Prostate gland (tissue), 2 donors: Measurements from ENCODE around the gene TTLL6. TPM values are rescaled to one million over a fixed set of nuclear protein-coding genes. Genes with fewer than 3 reads are reported as not detected.

Experiments
- DNase-seq: peaks from one replicate; pipeline ENCODE4 v3.0.0-alpha.2; 2019; ENCODE audit warnings: low spot score
- H3K27ac ChIP-seq, 2 donors: fragments of 200-600 bp; sonication (generic); 2 replicates each; pipeline ENCODE4 v1.5.1; 2017 to 2019
- H3K27me3 ChIP-seq: fragments of 200-600 bp; sonication (generic); replicated peaks from 2 replicates; pipeline ENCODE4 v1.5.1; 2019; ENCODE audit not compliant: insufficient read depth
- H3K36me3 ChIP-seq, 2 donors: fragments of 200-600 bp; sonication (generic); 1 replicate in 1 of 2; 2 replicates in 1 of 2; pipeline versions ENCODE4 v1.5.1 to v1.8.1; 2017 to 2019
- H3K4me1 ChIP-seq: fragments of 200-600 bp; sonication (generic); replicated peaks from 2 replicates; pipeline ENCODE4 v1.5.1; 2019
- H3K4me3 ChIP-seq, 2 donors: fragments of 200-600 bp; sonication (generic); 2 replicates each; pipeline ENCODE4 v1.5.1; 2017 to 2019
- H3K9me3 ChIP-seq: fragments of 200-600 bp; sonication (generic); 2 replicates; pipeline ENCODE4 v1.5.1; 2017
- POLR2A ChIP-seq: fragments of 450-650 bp; IDR thresholded peaks from one replicate; pipeline ENCODE4 v1.6.1; 2016; ENCODE audit warnings: antibody characterized with exemption, mild to moderate bottlenecking
- POLR2AphosphoS5 ChIP-seq: sonication (generic); formaldehyde crosslinking; IDR thresholded peaks from one replicate; pipeline ENCODE4 v1.6.1; 2017; ENCODE audit warnings: antibody characterized with exemption
- whole genome bisulfite sequencing: methylation state at CpG from one replicate; pipeline ENCODE4 v1.1.5; 2018; 5-methylcytosine and 5-hydroxymethylcytosine counted together
- intact Hi-C: fragments of 100-400 bp; cut with DNase I; formaldehyde crosslinking; loops from one replicate; pipeline ENCODE4 v1.14.2; 2022
- total RNA-seq, 2 donors: library from RNA; depleted of rRNA; stranded (reverse); fragments of >200 nt; gene quantifications; one replicate each; pipeline ENCODE4 v1.1.0, GENCODE V29; 2016
- TF ChIP-seq, protein P1 (sequence below), 4 experiments: fragments of 200-600 bp in 2 of 4; fragments of 450-650 bp in 2 of 4; sonication (generic) in 2 of 4; IDR thresholded peaks; 1 replicate in 3 of 4; 2 replicates in 1 of 4; pipeline ENCODE4 v1.5.1; 2016 to 2019; ENCODE audit warnings: antibody characterized with exemption in 4 of 4, mild to moderate bottlenecking in 2 of 4, moderate library complexity in 2 of 4

The TTLL6 gene
- total RNA-seq, 2 donors from 2014 or later: 0.23 to 4.0 TPM

GRCh38 chr17:48757524-48757961, 59.5 kb downstream of the TTLL6 start:
- TF ChIP-seq, protein P1, sequence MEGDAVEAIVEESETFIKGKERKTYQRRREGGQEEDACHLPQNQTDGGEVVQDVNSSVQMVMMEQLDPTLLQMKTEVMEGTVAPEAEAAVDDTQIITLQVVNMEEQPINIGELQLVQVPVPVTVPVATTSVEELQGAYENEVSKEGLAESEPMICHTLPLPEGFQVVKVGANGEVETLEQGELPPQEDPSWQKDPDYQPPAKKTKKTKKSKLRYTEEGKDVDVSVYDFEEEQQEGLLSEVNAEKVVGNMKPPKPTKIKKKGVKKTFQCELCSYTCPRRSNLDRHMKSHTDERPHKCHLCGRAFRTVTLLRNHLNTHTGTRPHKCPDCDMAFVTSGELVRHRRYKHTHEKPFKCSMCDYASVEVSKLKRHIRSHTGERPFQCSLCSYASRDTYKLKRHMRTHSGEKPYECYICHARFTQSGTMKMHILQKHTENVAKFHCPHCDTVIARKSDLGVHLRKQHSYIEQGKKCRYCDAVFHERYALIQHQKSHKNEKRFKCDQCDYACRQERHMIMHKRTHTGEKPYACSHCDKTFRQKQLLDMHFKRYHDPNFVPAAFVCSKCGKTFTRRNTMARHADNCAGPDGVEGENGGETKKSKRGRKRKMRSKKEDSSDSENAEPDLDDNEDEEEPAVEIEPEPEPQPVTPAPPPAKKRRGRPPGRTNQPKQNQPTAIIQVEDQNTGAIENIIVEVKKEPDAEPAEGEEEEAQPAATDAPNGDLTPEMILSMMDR (IDR thresholded peaks at IDR 0.05): no peak
- TF ChIP-seq POLR2A: no peak
- TF ChIP-seq POLR2AphosphoS5: no peak
- no peak overlapping the region for H3K4me3 ChIP-seq
- H3K36me3 ChIP-seq: no peaks in the 10 kb centered on the region
- H3K27ac ChIP-seq: peak overlapping the region; percentile 61 to 73
- intact Hi-C loops: no loop called here
- peaks cover 22% of the 10 kb centered on the region for H3K4me1 ChIP-seq
- WGBS: 26% methylated on average over 2 of the region's 2 CpGs
- H3K27me3 ChIP-seq: no peaks in the 10 kb centered on the region
- H3K9me3 ChIP-seq: no peaks in the 10 kb centered on the region
- no peak for DNase-seq

DNA sequence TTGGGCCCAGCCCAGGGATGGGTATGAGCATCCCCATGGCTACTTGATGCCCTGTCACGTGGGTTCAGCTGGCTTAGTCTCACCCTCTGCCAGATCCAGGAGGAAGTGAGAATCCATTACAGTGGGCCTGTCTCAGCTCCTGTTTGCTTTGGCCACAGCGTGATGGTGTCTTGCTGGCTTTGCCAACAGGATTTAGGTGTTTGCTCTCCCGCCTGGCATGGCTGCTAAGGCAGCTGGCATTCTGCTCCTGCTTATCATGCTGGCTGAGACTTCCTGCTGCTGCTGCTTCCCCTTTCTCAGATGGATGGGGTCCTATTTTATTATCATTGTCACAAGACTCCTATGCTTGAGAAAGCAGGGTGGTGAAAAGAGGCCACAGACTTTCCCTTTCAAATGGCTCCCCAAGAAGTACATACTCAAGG, 60.2 kb downstream of the TTLL6 start:
- WGBS: 30% methylated on average over 3 of the region's 3 CpGs
- Histone ChIP-seq H3K27ac (peak overlapping the region; percentile 61 to 73), H3K9me3 (no peaks in the 10 kb centered on the region), H3K36me3 (no peaks in the 10 kb centered on the region), H3K27me3 (no peaks in the 10 kb centered on the region), H3K4me1 (peaks cover 29% of the 10 kb centered on the region), H3K4me3 (no peak overlapping the region)
- no peak for TF ChIP-seq POLR2A
- TF ChIP-seq POLR2AphosphoS5: peak; percentile 89
- TF ChIP-seq, protein P1 (IDR thresholded peaks at IDR 0.05): no peak
- intact Hi-C loops: no loop called here
- peak; percentile 91 for DNase-seq

DNA sequence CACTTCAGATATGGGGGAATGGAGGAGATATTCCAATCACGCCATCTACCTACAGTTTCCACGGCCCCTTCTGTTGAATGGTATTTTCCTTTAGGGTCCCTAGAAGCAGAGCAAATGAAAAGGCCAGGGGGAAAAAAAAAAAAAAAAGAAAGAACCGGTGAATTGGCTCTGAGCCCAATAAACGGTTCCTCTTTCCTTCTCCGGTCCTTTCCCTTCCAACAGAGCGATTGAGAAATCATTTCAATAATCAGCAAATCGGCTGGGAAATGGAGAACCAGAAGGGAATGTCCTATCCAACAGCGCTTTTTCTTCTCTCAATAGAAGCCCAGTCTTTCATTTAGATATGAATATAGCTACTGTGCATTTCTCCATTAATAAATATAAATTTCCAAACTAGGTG, 61.7 kb downstream of the TTLL6 start:
- TF ChIP-seq, protein P1 (IDR thresholded peaks at IDR 0.05): no peak
- TF ChIP-seq POLR2AphosphoS5 (no peak), POLR2A (no peak)
- intact Hi-C loops: no loop called here
- 33% methylated on average over 8 of the region's 8 CpGs for WGBS

DNA sequence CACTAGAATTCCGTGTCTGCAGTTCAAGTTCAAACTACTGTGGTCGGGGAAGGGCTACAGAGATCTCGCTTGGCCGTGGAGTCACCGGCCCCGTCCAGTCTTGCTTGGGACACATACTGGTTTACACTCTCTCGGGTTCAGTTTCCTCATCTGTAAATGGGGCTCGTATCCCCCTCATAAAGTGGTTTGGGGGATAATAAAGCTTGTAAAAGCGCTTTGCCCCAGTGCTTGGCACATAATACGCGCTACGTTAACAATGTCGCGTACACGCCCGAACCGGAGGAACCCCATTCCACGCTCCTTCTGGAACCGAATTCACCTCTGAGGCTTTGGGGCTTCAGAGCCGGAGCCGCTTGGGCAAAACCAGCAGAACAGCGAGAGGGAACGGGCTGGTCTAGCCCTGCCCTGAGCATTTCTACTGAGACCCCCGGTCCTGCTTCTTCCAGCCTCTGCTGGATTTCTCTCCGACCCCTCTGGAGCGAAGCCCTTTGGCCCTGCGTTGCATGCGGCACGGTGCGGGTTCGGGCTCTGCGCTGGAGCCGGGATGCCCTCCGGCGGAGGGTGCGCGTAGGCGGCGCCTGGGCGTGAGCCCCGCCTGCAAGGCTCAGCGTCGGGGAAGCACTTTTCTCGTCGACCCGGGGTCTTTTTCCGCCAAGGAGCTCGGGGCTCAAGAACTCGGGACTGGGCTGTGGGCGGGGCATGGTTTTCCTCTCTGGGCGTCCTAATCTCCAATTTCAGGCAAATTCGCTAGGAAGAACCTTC, 62.3 kb downstream of the TTLL6 start:
- H3K4me1 ChIP-seq: peaks cover 32% of the 10 kb centered on the region
- H3K4me3 ChIP-seq: no peak overlapping the region
- TF ChIP-seq, protein P1 (IDR thresholded peaks at IDR 0.05): no peak
- TF ChIP-seq POLR2A (no peak), POLR2AphosphoS5 (no peak)
- intact Hi-C loops: no loop called here
- 26% methylated on average over 52 of the region's 52 CpGs for WGBS
- H3K9me3 ChIP-seq: no peaks in the 10 kb centered on the region
- no peak for DNase-seq
- H3K27me3 ChIP-seq: no peaks in the 10 kb centered on the region
- no peak overlapping the region for H3K27ac ChIP-seq
- H3K36me3 ChIP-seq: no peaks in the 10 kb centered on the region

More for the DNA sequence above, 61.7 kb downstream of the TTLL6 start:
- Histone ChIP-seq H3K4me3 (no peak overlapping the region), H3K4me1 (peaks cover 34% of the 10 kb centered on the region), H3K9me3 (no peaks in the 10 kb centered on the region), H3K36me3 (no peaks in the 10 kb centered on the region), H3K27me3 (no peaks in the 10 kb centered on the region), H3K27ac (no peak overlapping the region)
- no peak for DNase-seq
